Activated CD4-positive, alpha-beta T cell treated with anti-CD3 and anti-CD28 coated beads, Interleukin-2, Interleukin-6, amounts not matched to agents 100 ng/mL and 50 ng/mL, durations not matched to agents 16 hours and 8 hours (primary cell): ENCODE results near the gene TNPO2.

Experiments used
- DNase-seq: peaks from one replicate; pipeline ENCODE4 v3.0.0-alpha.2; 2020

The TNPO2 gene

GRCh38 chr19:12675399-12675798, 48.3 kb downstream of the TNPO2 start:
- DNase-seq, result no peak

GRCh38 chr19:12672744-12673143, 51.0 kb downstream of the TNPO2 start:
- DNase-seq, result no peak

GRCh38 chr19:12670159-12670928, 53.4 kb downstream of the TNPO2 start:
- DNase-seq, result no peak

- DNase-seq, result peak; percentile 81
Observed at GRCh38 chr19:12669270-12670158, 54.2 kb downstream of the TNPO2 start.

- DNase-seq, result peak; percentile 65
Observed at GRCh38 chr19:12668932-12669269, 54.8 kb downstream of the TNPO2 start.

GRCh38 chr19:12668346-12668745, 55.4 kb downstream of the TNPO2 start:
- no peak for DNase-seq

GRCh38 chr19:12667731-12668302, 55.9 kb downstream of the TNPO2 start:
- DNase-seq, result no peak

- peak; percentile 84 for DNase-seq
Observed at GRCh38 chr19:12666265-12667048, 57.3 kb downstream of the TNPO2 start, which contains the start of the genes MAN2B1 and WDR83. MAN2B1 (minus strand) TSS chr19:12666742; CDS start chr19:12666701, 41 bp downstream. WDR83 (plus strand) TSS chr19:12666807; CDS start chr19:12669791, 2,984 bp downstream.

GRCh38 chr19:12665671-12666264, 58.0 kb downstream of the TNPO2 start:
- peak; percentile 35 for DNase-seq

- DNase-seq, result peak; percentile 83
Observed at GRCh38 chr19:12665281-12665573, 58.5 kb downstream of the TNPO2 start.

- no peak for DNase-seq
Observed at GRCh38 chr19:12664406-12665280, 59.1 kb downstream of the TNPO2 start.

GRCh38 chr19:12660980-12661379, 62.8 kb downstream of the TNPO2 start:
- DNase-seq, result no peak

- no peak for DNase-seq
Observed at GRCh38 chr19:12657966-12658365, 65.8 kb downstream of the TNPO2 start.

GRCh38 chr19:12656899-12657571, 66.7 kb downstream of the TNPO2 start:
- peak; percentile 31 for DNase-seq

GRCh38 chr19:12655546-12655945, 68.2 kb downstream of the TNPO2 start:
- no peak for DNase-seq

- DNase-seq, result no peak
Observed at GRCh38 chr19:12652219-12652618, 71.5 kb downstream of the TNPO2 start.

- DNase-seq, result no peak
Observed at GRCh38 chr19:12649941-12650340, 73.8 kb downstream of the TNPO2 start.
